Mucosa of rectum (tissue), 2 donors: Measurements from ENCODE around the gene SH3BGR.

ENCODE experiments used
- H3K27ac ChIP-seq, 2 donors: one replicate each; pipeline ENCODE4 v1.7.0; 2013; ENCODE audit warnings: inconsistent platforms in 2 of 2, low read depth in 2 of 2, low read length in 2 of 2
- H3K27me3 ChIP-seq, 2 donors: one replicate each; pipeline ENCODE4 v1.7.0; 2013; ENCODE audit warnings: low read length in 2 of 2; ENCODE audit not compliant: control insufficient read depth in 2 of 2, insufficient read depth in 2 of 2
- H3K36me3 ChIP-seq, 2 donors: one replicate each; pipeline ENCODE4 v1.7.0; 2013; ENCODE audit warnings: low read length in 2 of 2; ENCODE audit not compliant: control insufficient read depth in 2 of 2, insufficient read depth in 2 of 2
- H3K4me1 ChIP-seq, 2 donors: one replicate each; pipeline ENCODE4 v1.7.0; 2013; ENCODE audit warnings: low read length in 2 of 2, mild to moderate bottlenecking in 1 of 2; ENCODE audit not compliant: control insufficient read depth in 2 of 2, insufficient read depth in 2 of 2
- H3K4me3 ChIP-seq, 2 donors: one replicate each; pipeline ENCODE4 v1.7.0; 2013; ENCODE audit warnings: low read length in 2 of 2
- H3K9ac ChIP-seq, 2 donors: one replicate each; pipeline ENCODE4 v1.7.0; 2013; ENCODE audit warnings: low read length in 2 of 2, low read depth in 1 of 2, mild to moderate bottlenecking in 1 of 2
- H3K9me3 ChIP-seq, 2 donors: one replicate each; pipeline ENCODE4 v1.7.0; 2013; ENCODE audit warnings: low read length in 2 of 2; ENCODE audit not compliant: control insufficient read depth in 2 of 2
- donor health status: healthy.
- donor health status: Normal muscosa, but diverticular disease.

SH3BGR gene

GRCh38 chr21:39480271-39480670 is 28.5 kb downstream of the SH3BGR start:
- H3K36me3 ChIP-seq, result no peaks in the 10 kb centered on the region
- H3K27me3 ChIP-seq, result no peaks in the 10 kb centered on the region
- H3K27ac ChIP-seq, result no peak overlapping the region
- no peak overlapping the region for H3K9ac ChIP-seq
- H3K4me1 ChIP-seq, result no peaks in the 10 kb centered on the region
- no peaks in the 10 kb centered on the region for H3K9me3 ChIP-seq
- H3K4me3 ChIP-seq, result no peak overlapping the region

GRCh38 chr21:39481886-39482285 is 30.1 kb downstream of the SH3BGR start:
- Histone ChIP-seq H3K27me3 (no peaks in the 10 kb centered on the region), H3K4me1 (no peaks in the 10 kb centered on the region), H3K27ac (no peak overlapping the region), H3K9ac (no peak overlapping the region), H3K36me3 (no peaks in the 10 kb centered on the region), H3K9me3 (no peaks in the 10 kb centered on the region), H3K4me3 (no peak overlapping the region)

GRCh38 chr21:39483917-39484316 is 32.1 kb downstream of the SH3BGR start:
- Histone ChIP-seq H3K9me3 (no peaks in the 10 kb centered on the region), H3K27me3 (no peaks in the 10 kb centered on the region), H3K4me1 (no peaks in the 10 kb centered on the region), H3K36me3 (no peaks in the 10 kb centered on the region), H3K4me3 (no peak overlapping the region), H3K9ac (no peak overlapping the region), H3K27ac (no peak overlapping the region)

GRCh38 chr21:39484711-39485276 is 33.0 kb downstream of the SH3BGR start:
- no peaks in the 10 kb centered on the region for H3K4me1 ChIP-seq

GRCh38 chr21:39489380-39489924 is 37.7 kb downstream of the SH3BGR start:
- Histone ChIP-seq H3K27me3 (no peaks in the 10 kb centered on the region), H3K9me3 (no peaks in the 10 kb centered on the region), H3K36me3 (no peaks in the 10 kb centered on the region), H3K27ac (no peak overlapping the region), H3K4me3 (no peak overlapping the region), H3K4me1 (no peaks in the 10 kb centered on the region), H3K9ac (no peak overlapping the region)

More at GRCh38 chr21:39484711-39485276, 33.0 kb downstream of the SH3BGR start:
- H3K4me3 ChIP-seq, result no peak overlapping the region
- H3K27me3 ChIP-seq, result no peaks in the 10 kb centered on the region
- H3K9ac ChIP-seq, result no peak overlapping the region
- H3K36me3 ChIP-seq, result no peaks in the 10 kb centered on the region
- H3K9me3 ChIP-seq, result no peaks in the 10 kb centered on the region
- H3K27ac ChIP-seq, result no peak overlapping the region

GRCh38 chr21:39499156-39499555 is 47.4 kb downstream of the SH3BGR start:
- H3K36me3 ChIP-seq, result no peaks in the 10 kb centered on the region
- H3K9me3 ChIP-seq, result no peaks in the 10 kb centered on the region
- H3K9ac ChIP-seq, result no peak overlapping the region
- no peak overlapping the region for H3K4me3 ChIP-seq
- no peaks in the 10 kb centered on the region for H3K27me3 ChIP-seq
- H3K4me1 ChIP-seq, result no peaks in the 10 kb centered on the region
- H3K27ac ChIP-seq, result no peak overlapping the region

- no peaks in the 10 kb centered on the region for H3K4me1 ChIP-seq
- no peak overlapping the region for H3K4me3 ChIP-seq
- H3K9me3 ChIP-seq, result no peaks in the 10 kb centered on the region
- H3K27ac ChIP-seq, result no peak overlapping the region
- H3K36me3 ChIP-seq, result no peaks in the 10 kb centered on the region
- no peaks in the 10 kb centered on the region for H3K27me3 ChIP-seq
- H3K9ac ChIP-seq, result no peak overlapping the region
Observed at GRCh38 chr21:39502631-39503030, 50.9 kb downstream of the SH3BGR start.

GRCh38 chr21:39503123-39503762 is 51.5 kb downstream of the SH3BGR start:
- no peaks in the 10 kb centered on the region for H3K36me3 ChIP-seq
- no peaks in the 10 kb centered on the region for H3K9me3 ChIP-seq
- no peak overlapping the region for H3K9ac ChIP-seq
- H3K4me3 ChIP-seq, result no peak overlapping the region
- H3K27ac ChIP-seq, result no peak overlapping the region
- no peaks in the 10 kb centered on the region for H3K27me3 ChIP-seq
- no peaks in the 10 kb centered on the region for H3K4me1 ChIP-seq

GRCh38 chr21:39504230-39504629 is 52.5 kb downstream of the SH3BGR start:
- H3K9ac ChIP-seq, result no peak overlapping the region
- no peak overlapping the region for H3K4me3 ChIP-seq
- H3K9me3 ChIP-seq, result no peaks in the 10 kb centered on the region
- no peaks in the 10 kb centered on the region for H3K4me1 ChIP-seq
- H3K27me3 ChIP-seq, result no peaks in the 10 kb centered on the region
- no peaks in the 10 kb centered on the region for H3K36me3 ChIP-seq
- no peak overlapping the region for H3K27ac ChIP-seq

GRCh38 chr21:39510240-39510639 is 58.5 kb downstream of the SH3BGR start:
- H3K9me3 ChIP-seq, result no peaks in the 10 kb centered on the region
- no peaks in the 10 kb centered on the region for H3K36me3 ChIP-seq
- H3K4me1 ChIP-seq, result no peaks in the 10 kb centered on the region
- H3K4me3 ChIP-seq, result no peak overlapping the region
- no peak overlapping the region for H3K9ac ChIP-seq
- H3K27me3 ChIP-seq, result no peaks in the 10 kb centered on the region
- no peak overlapping the region for H3K27ac ChIP-seq
